Neutrophil (primary cell): ENCODE measurements around the gene PADI6.
"Not testable (repeated sequence)": the region's sequence is repeated elsewhere in the genome, so short reads cannot be mapped to it uniquely, and the experiment has no call there.

Experiments
- H3K27ac ChIP-seq: fragments of 200-600 bp; sonication (generic); 2 replicates; pipeline ENCODE4 v1.5.1; 2016; ENCODE audit warnings: mild to moderate bottlenecking, moderate library complexity
- H3K27me3 ChIP-seq: fragments of 200-600 bp; sonication (generic); 2 replicates; pipeline ENCODE4 v1.6.0; 2016; ENCODE audit warnings: mild to moderate bottlenecking
- H3K36me3 ChIP-seq: fragments of 200-600 bp; sonication (generic); 2 replicates; pipeline ENCODE4 v1.5.1; 2017
- H3K4me1 ChIP-seq, 2 experiments: fragments of 200-600 bp in 1 of 2; sonication (generic) in 1 of 2; 1 replicate in 1 of 2; 2 replicates in 1 of 2; pipeline versions ENCODE4 v1.5.1 to v1.6.1; 2013 to 2016; ENCODE audit warnings: low read depth in 1 of 2, low read length in 1 of 2, mild to moderate bottlenecking in 1 of 2, moderate library complexity in 1 of 2; ENCODE audit not compliant: control insufficient read depth in 1 of 2, insufficient read depth in 1 of 2
- H3K4me3 ChIP-seq, 2 experiments: fragments of 200-600 bp in 1 of 2; sonication (generic) in 1 of 2; 1 replicate in 1 of 2; 2 replicates in 1 of 2; pipeline ENCODE4 v1.5.1; 2013 to 2016; ENCODE audit warnings: low read depth in 1 of 2, low read length in 1 of 2, mild to moderate bottlenecking in 1 of 2, moderate library complexity in 1 of 2
- H3K9me3 ChIP-seq: fragments of 200-600 bp; sonication (generic); 2 replicates; pipeline ENCODE4 v1.5.1; 2016
- CTCF ChIP-seq: fragments of 200-600 bp; sonication (generic); IDR thresholded peaks from 2 replicates; pipeline ENCODE4 v1.5.1; 2016; ENCODE audit warnings: antibody characterized with exemption

PADI6 gene

DNA sequence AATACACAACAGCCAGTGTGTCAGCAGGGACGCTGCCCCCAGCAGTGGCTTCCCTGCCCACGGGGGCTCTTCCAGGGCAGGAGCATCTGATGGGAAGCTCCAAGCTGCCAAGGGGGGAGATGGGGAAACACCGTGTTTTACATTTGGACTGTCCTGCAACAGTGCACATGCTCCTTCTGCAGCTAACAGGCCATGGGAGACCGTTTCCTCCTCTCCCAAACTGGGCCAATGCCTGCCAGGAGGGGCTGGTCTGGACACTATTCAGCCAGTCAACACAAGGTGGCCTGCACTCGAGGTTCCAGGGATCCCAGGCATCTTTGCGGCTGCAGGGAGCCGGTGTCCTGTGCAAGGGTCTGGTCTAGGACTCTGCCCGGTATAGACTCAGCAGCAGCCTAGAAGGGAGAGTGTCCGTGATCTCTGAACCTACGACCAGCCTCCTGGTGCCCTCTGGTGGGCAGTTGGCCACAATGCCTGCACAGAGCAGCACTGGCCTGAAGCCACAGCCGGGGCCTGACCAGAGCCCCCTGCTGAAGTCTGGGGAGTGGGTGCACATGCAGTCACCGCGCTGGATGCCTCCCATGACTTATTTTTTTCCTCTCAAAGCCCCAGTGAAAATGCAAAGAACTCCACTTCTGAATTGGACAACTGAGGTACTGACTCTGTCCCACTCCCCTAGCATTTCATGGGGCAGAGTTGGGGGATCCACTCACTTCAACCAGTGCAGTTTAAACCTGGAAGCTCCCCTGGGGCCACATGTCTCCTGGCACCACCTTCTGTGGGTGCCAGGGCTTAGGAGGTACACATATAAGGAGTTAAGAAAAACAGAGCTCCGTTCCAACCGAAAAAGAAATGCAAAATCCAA, 34.1 kb downstream of the PADI6 start:
- peaks cover 33% of the 10 kb centered on the region for H3K36me3 ChIP-seq
- no peak overlapping the region for H3K4me3 ChIP-seq
- H3K4me1 ChIP-seq = peaks cover 0 to 7% of the 10 kb centered on the region in 2 experiments
- peak; percentile 73 for TF ChIP-seq CTCF
- H3K27ac ChIP-seq = no peak overlapping the region
- no peaks in the 10 kb centered on the region for H3K27me3 ChIP-seq
- no peaks in the 10 kb centered on the region for H3K9me3 ChIP-seq

- peaks cover 41% of the 10 kb centered on the region for H3K36me3 ChIP-seq
- H3K27ac ChIP-seq, H3K4me1 ChIP-seq, H3K4me3 ChIP-seq, H3K9me3 ChIP-seq, H3K27me3 ChIP-seq: not testable (repeated sequence)
Observed at GRCh38 chr1:17406760-17407475, 34.9 kb downstream of the PADI6 start.

- peaks cover 51% of the 10 kb centered on the region for H3K36me3 ChIP-seq
Observed at GRCh38 chr1:17407786-17408514, 36.0 kb downstream of the PADI6 start.

DNA sequence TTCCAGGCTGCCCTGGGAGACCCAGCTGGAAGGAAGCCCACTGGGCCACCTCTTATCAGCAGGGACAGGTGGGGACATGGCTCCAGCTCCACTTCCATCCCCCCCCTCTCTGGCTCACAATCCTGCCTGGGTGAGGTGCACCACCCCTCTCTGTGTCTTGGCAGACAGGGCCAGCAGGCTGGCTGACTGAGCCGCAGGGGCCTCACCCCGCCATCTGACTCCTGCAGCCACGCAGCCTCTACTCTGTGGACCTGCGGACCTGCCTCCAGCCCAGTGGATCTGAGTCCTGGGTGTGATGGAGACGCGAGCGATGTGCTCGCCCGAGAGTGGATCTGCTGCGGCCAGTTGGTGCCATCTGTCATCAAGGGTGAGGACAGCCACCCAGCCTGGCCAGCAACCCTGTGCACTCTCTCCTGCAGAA, 37.4 kb downstream of the PADI6 start:
- H3K36me3 ChIP-seq = peaks cover 64% of the 10 kb centered on the region

More at GRCh38 chr1:17407786-17408514, 36.0 kb downstream of the PADI6 start:
- not testable (repeated sequence) for H3K27ac ChIP-seq, H3K27me3 ChIP-seq, H3K4me1 ChIP-seq, H3K4me3 ChIP-seq, H3K9me3 ChIP-seq

DNA sequence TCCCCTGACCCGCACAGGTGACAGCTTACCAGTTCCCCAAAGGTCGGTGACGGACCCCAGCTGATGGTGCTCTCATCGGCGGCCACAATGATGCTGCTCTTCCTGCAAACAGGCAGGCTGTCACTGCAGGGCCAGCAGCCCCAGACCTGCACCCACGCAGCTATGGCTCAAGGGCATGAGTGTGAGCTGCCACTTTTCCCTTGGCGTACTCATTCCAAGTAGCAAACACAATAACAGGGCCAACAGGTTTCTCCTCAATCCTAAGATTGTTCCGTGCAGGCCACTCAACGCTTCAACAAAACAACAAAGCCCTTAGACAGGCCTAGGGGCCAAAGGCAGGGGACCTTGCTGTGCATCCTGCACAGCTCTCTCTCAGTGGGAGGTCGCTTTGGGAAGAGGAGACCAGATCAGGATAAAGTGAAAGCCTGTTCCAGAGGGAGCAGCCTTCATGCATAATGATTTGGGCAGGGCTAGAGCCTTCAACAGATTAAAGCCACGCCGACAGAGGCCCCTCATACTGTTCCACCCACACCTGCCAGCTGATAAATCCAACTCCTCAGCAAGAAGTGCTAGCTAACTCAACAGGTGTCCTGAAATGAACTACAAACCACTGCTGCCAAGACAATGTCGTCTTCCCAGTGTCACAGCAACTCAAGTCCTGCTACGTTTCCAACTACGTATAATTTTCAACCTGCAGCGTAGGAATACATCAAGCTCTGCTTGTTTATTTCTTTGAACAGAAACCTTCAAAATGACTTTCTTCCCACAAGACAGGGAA, 40.3 kb downstream of the PADI6 start:
- Histone ChIP-seq H3K27me3 (no peaks in the 10 kb centered on the region), H3K27ac (no peak overlapping the region), H3K9me3 (no peaks in the 10 kb centered on the region), H3K4me3 (no peak overlapping the region), H3K4me1 (no peaks in the 10 kb centered on the region), H3K36me3 (peaks cover 90% of the 10 kb centered on the region)
- TF ChIP-seq CTCF = no peak

More for the DNA sequence above, 37.4 kb downstream of the PADI6 start:
- H3K27ac ChIP-seq = no peak overlapping the region
- H3K9me3 ChIP-seq = no peaks in the 10 kb centered on the region
- no peaks in the 10 kb centered on the region for H3K27me3 ChIP-seq
- peaks cover 0 to 7% of the 10 kb centered on the region in 2 experiments for H3K4me1 ChIP-seq
- no peak for TF ChIP-seq CTCF
- H3K4me3 ChIP-seq = no peak overlapping the region

DNA sequence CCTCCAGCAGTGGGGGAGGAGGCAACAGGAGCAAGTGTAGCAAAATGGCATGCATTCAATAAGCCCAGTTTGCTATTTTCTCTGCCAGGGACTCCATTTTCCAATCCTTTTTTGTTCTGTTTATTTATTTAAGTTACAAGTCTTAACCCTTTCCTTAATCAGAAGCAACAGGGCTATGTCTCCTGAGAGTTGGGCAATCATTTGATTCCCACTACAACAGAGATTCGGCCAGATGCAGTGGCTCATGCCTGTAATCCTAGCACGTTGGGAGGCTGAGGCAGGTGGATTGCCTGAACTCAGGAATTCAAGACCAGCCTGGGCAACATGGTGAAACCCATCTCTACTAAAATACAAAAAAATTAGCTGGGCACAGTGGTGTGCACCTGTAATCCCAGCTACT, 42.0 kb downstream of the PADI6 start:
- Histone ChIP-seq H3K27ac (no peak overlapping the region), H3K4me1 (no peaks in the 10 kb centered on the region), H3K4me3 (no peak overlapping the region), H3K36me3 (peaks cover 89% of the 10 kb centered on the region), H3K9me3 (no peaks in the 10 kb centered on the region), H3K27me3 (no peaks in the 10 kb centered on the region)
- TF ChIP-seq CTCF = no peak
